Nephron (organoid): ENCODE results near the gene EVX2.
A peak's percentile ranks its signal among the peaks of the same experiment; 100 is the strongest.

ENCODE experiments used
- H3K27ac Mint-ChIP-seq, 3 experiments: 2 replicates each; pipeline ENCODE4 v1.8.0; 2020; ENCODE audit warnings: mixed read lengths in 3 of 3, mild to moderate bottlenecking in 2 of 3, moderate library complexity in 1 of 3
- H3K27me3 Mint-ChIP-seq: 2 replicates; pipeline ENCODE4 v1.8.0; 2021; ENCODE audit warnings: low read depth, mild to moderate bottlenecking, moderate library complexity, mixed read lengths
- H3K36me3 Mint-ChIP-seq: 2 replicates; pipeline ENCODE4 v1.8.0; 2020; ENCODE audit warnings: low read depth, mixed read lengths
- H3K4me1 Mint-ChIP-seq: 2 replicates; pipeline ENCODE4 v1.8.0; 2020; ENCODE audit warnings: mixed read lengths
- H3K4me3 Mint-ChIP-seq, 3 experiments: 2 replicates each; pipeline ENCODE4 v1.8.0; 2020; ENCODE audit warnings: mild to moderate bottlenecking in 3 of 3, mixed read lengths in 3 of 3, moderate library complexity in 2 of 3
- H3K9me3 Mint-ChIP-seq: 2 replicates; pipeline ENCODE4 v1.8.0; 2020; ENCODE audit warnings: mixed read lengths
- CTCF ChIP-seq, 3 experiments: fragments of 200-600 bp; sonication (generic); IDR thresholded peaks; one replicate each; pipeline ENCODE4 v1.5.0; 2021; ENCODE audit warnings: antibody characterized with exemption in 3 of 3; ENCODE audit not compliant: unreplicated experiment in 3 of 3

The EVX2 gene

GRCh38 chr2:176097820-176098365, 14.1 kb upstream of the EVX2 start:
- peak overlapping the region; percentile 44 to 77 (median 48) for H3K4me3 Mint-ChIP-seq

GRCh38 chr2:176096986-176097819, 13.4 kb upstream of the EVX2 start:
- Mint-ChIP-seq H3K27ac (no peak overlapping the region), H3K36me3 (no peaks in the 10 kb centered on the region), H3K4me3 (peak overlapping the region; percentile 48 to 77 (median 60))

More at GRCh38 chr2:176097820-176098365, 14.1 kb upstream of the EVX2 start:
- TF ChIP-seq CTCF (IDR thresholded peaks at IDR 0.05; ENCODE audit: unreplicated experiment in 3 of 3): peak in 1 of 3 experiments; percentile 22
- Mint-ChIP-seq H3K36me3 (no peaks in the 10 kb centered on the region), H3K4me1 (peaks cover 24% of the 10 kb centered on the region), H3K27ac (no peak overlapping the region), H3K9me3 (no peaks in the 10 kb centered on the region), H3K27me3 (peaks cover 100% of the 10 kb centered on the region)

GRCh38 chr2:176096243-176096985, 12.7 kb upstream of the EVX2 start:
- H3K9me3 Mint-ChIP-seq: no peaks in the 10 kb centered on the region

More at GRCh38 chr2:176096986-176097819, 13.4 kb upstream of the EVX2 start:
- peak; percentile 76 to 82 (median 78) for TF ChIP-seq CTCF (IDR thresholded peaks at IDR 0.05; ENCODE audit: unreplicated experiment in 3 of 3)
- H3K4me1 Mint-ChIP-seq: peaks cover 24% of the 10 kb centered on the region
- H3K9me3 Mint-ChIP-seq: no peaks in the 10 kb centered on the region
- H3K27me3 Mint-ChIP-seq: peaks cover 96% of the 10 kb centered on the region

GRCh38 chr2:176095421-176095820, 11.7 kb upstream of the EVX2 start:
- Mint-ChIP-seq H3K27ac (no peak overlapping the region), H3K27me3 (peaks cover 96% of the 10 kb centered on the region), H3K4me3 (no peak overlapping the region), H3K4me1 (peaks cover 31% of the 10 kb centered on the region), H3K36me3 (no peaks in the 10 kb centered on the region), H3K9me3 (no peaks in the 10 kb centered on the region)
- no peak for TF ChIP-seq CTCF (IDR thresholded peaks at IDR 0.05; ENCODE audit: unreplicated experiment in 3 of 3)

More at GRCh38 chr2:176096243-176096985, 12.7 kb upstream of the EVX2 start:
- TF ChIP-seq CTCF (IDR thresholded peaks at IDR 0.05; ENCODE audit: unreplicated experiment in 3 of 3): no peak
- H3K27me3 Mint-ChIP-seq: peaks cover 96% of the 10 kb centered on the region
- peak overlapping the region; percentile 23 to 77 (median 37) for H3K4me3 Mint-ChIP-seq
- H3K27ac Mint-ChIP-seq: no peak overlapping the region
- H3K36me3 Mint-ChIP-seq: no peaks in the 10 kb centered on the region
- peaks cover 31% of the 10 kb centered on the region for H3K4me1 Mint-ChIP-seq

- peaks cover 31% of the 10 kb centered on the region for H3K4me1 Mint-ChIP-seq
- TF ChIP-seq CTCF (IDR thresholded peaks at IDR 0.05; ENCODE audit: unreplicated experiment in 3 of 3): no peak
- H3K4me3 Mint-ChIP-seq: no peak overlapping the region
- no peaks in the 10 kb centered on the region for H3K36me3 Mint-ChIP-seq
- H3K27me3 Mint-ChIP-seq: peaks cover 96% of the 10 kb centered on the region
- H3K9me3 Mint-ChIP-seq: no peaks in the 10 kb centered on the region
- H3K27ac Mint-ChIP-seq: no peak overlapping the region
Observed at GRCh38 chr2:176094349-176094748, 10.6 kb upstream of the EVX2 start.
